GM12878 (cell line): ENCODE measurements around the gene ZER1. TPM values are rescaled to one million over a fixed set of nuclear protein-coding genes. Genes with fewer than 3 reads are reported as not detected.

Experiments
- CBX5 ChIP-seq: sonication (generic); IDR thresholded peaks from 2 replicates; pipeline ENCODE4 v1.6.1; 2016; ENCODE audit warnings: low read depth, moderate library complexity, mild to moderate bottlenecking, inconsistent platforms
- HCFC1 ChIP-seq: fragments of 150-350 bp; IDR thresholded peaks from 2 replicates; pipeline ENCODE4 v1.6.1; 2014; ENCODE audit warnings: low read length
- MYB ChIP-seq: fragments of 150-350 bp; IDR thresholded peaks from 2 replicates; pipeline ENCODE4 v1.6.1; 2014; ENCODE audit warnings: mild to moderate bottlenecking, low read depth, low read length, borderline replicate concordance
- NFXL1 ChIP-seq: fragments of 450-650 bp; IDR thresholded peaks from 2 replicates; pipeline ENCODE4 v1.6.1; 2017; ENCODE audit warnings: antibody characterized with exemption, mild to moderate bottlenecking, borderline replicate concordance
- POLR2A ChIP-seq: IDR thresholded peaks from 2 replicates; pipeline ENCODE4 v1.6.1; 2011; ENCODE audit warnings: low read depth, mild to moderate bottlenecking, low read length
- RAD51 ChIP-seq: fragments of 450-650 bp; IDR thresholded peaks from 2 replicates; pipeline ENCODE4 v1.6.1; 2016; ENCODE audit warnings: moderate library complexity, mild to moderate bottlenecking, inconsistent platforms
- SREBF1 ChIP-seq: IDR thresholded peaks from 2 replicates; pipeline ENCODE4 v1.6.1; 2012; ENCODE audit warnings: mild to moderate bottlenecking, low read length
- TCF7 ChIP-seq: IDR thresholded peaks from 2 replicates; pipeline ENCODE4 v1.6.1; 2014; ENCODE audit warnings: antibody characterized with exemption, borderline replicate concordance
- polyA plus RNA-seq, 11 experiments: library from polyadenylated mRNA; depleted of rRNA in 4 of 11; unstranded in 6 of 11; stranded (reverse) in 5 of 11; fragments of >200 nt; fragmentation: Nextera tagmentation in 4 of 11; fragmentation: Illumina TruSeq in 1 of 11; extraction: Ambion mirVana in 4 of 11; extraction: Trizol in 1 of 11; gene quantifications; 1 replicate in 1 of 11; 2 replicates in 10 of 11; pipeline versions ENCODE4 v1.2.1 to v1.2.3, GENCODE V29; 2011 to 2016; ENCODE audit warnings: inconsistent platforms in 2 of 11, missing spikeins in 2 of 11, low read depth in 1 of 11
- total RNA-seq, 4 experiments: library from RNA; depleted of rRNA in 3 of 4; stranded (reverse); fragments of >200 nt in 3 of 4; fragmentation: Illumina TruSeq in 1 of 4; extraction: Trizol in 1 of 4; gene quantifications; 2 replicates each; pipeline versions ENCODE4 v1.2.1 to v1.2.3, GENCODE V29; 2013 to 2021
- TF ChIP-seq, protein P1 (sequence below): fragments of 150-350 bp; IDR thresholded peaks from 2 replicates; pipeline ENCODE4 v1.6.1; 2016; ENCODE audit warnings: low read depth, low read length
- TF ChIP-seq, protein P2 (sequence below): fragments of 450-650 bp; IDR thresholded peaks from 2 replicates; pipeline ENCODE4 v1.6.1; 2018; ENCODE audit warnings: borderline replicate concordance, mild to moderate bottlenecking; ENCODE audit not compliant: partially characterized antibody
- TF ChIP-seq, protein P3 (sequence below): fragments of 450-650 bp; IDR thresholded peaks from 2 replicates; pipeline ENCODE4 v1.6.1; 2018; ENCODE audit warnings: mild to moderate bottlenecking, low read depth, moderate library complexity; ENCODE audit not compliant: partially characterized antibody
- TF ChIP-seq, protein P4 (sequence below): fragments of 450-650 bp; IDR thresholded peaks from 2 replicates; pipeline ENCODE4 v1.6.1; 2016; ENCODE audit warnings: mild to moderate bottlenecking
- TF ChIP-seq, protein P5 (sequence below): IDR thresholded peaks from 2 replicates; pipeline ENCODE4 v1.6.1; 2012; ENCODE audit warnings: mild to moderate bottlenecking, low read depth, low read length

Gene ZER1
- total and polyA plus RNA-seq, 10 of the 15 experiments (the other 5 are each of a cell fraction or from before 2014, with no cell fraction given), result 0.32 to 16.9 (median 7.9) TPM

DNA sequence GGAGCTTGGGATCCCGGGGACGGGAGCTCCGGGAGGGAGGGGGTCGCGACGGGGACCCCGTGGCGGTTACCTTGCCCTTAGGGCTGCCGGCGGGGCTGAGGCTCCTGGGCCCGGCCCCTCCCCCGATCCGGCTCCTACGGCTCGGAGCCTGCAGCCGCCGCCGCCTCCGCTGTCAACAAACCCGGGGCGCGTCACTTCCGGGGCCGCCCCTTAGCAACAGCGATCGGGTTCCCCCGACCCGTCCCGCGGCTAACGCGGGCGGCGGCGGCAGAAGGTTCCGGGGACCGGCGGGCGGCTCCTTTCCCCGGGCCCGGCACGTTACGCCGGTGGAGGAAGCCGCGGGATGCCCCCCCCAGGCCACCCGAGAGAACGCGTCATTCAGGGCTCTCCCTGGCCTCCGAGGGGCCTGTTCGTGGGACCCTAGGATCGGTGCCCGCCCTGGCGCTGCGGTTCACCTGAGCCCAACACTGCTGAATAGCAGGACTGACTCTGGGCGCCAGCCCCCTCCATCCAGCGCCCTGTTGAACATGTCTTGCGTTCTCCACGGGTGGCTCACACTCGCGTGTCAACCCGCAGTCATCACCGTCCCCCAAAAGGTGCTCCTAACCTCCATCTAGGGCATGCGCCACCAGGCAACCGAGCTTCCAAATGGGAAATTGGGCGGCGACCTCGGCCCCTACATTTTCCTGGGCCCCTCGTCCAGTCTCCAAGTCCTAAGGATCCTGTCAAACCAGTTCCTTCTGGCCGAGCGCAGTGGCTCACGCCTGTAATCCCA lies at the start of gene ZER1 (continued):
- TF ChIP-seq, protein P1, sequence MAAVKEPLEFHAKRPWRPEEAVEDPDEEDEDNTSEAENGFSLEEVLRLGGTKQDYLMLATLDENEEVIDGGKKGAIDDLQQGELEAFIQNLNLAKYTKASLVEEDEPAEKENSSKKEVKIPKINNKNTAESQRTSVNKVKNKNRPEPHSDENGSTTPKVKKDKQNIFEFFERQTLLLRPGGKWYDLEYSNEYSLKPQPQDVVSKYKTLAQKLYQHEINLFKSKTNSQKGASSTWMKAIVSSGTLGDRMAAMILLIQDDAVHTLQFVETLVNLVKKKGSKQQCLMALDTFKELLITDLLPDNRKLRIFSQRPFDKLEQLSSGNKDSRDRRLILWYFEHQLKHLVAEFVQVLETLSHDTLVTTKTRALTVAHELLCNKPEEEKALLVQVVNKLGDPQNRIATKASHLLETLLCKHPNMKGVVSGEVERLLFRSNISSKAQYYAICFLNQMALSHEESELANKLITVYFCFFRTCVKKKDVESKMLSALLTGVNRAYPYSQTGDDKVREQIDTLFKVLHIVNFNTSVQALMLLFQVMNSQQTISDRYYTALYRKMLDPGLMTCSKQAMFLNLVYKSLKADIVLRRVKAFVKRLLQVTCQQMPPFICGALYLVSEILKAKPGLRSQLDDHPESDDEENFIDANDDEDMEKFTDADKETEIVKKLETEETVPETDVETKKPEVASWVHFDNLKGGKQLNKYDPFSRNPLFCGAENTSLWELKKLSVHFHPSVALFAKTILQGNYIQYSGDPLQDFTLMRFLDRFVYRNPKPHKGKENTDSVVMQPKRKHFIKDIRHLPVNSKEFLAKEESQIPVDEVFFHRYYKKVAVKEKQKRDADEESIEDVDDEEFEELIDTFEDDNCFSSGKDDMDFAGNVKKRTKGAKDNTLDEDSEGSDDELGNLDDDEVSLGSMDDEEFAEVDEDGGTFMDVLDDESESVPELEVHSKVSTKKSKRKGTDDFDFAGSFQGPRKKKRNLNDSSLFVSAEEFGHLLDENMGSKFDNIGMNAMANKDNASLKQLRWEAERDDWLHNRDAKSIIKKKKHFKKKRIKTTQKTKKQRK, result no peak
- no peak for TF ChIP-seq RAD51
- TF ChIP-seq, protein P2, sequence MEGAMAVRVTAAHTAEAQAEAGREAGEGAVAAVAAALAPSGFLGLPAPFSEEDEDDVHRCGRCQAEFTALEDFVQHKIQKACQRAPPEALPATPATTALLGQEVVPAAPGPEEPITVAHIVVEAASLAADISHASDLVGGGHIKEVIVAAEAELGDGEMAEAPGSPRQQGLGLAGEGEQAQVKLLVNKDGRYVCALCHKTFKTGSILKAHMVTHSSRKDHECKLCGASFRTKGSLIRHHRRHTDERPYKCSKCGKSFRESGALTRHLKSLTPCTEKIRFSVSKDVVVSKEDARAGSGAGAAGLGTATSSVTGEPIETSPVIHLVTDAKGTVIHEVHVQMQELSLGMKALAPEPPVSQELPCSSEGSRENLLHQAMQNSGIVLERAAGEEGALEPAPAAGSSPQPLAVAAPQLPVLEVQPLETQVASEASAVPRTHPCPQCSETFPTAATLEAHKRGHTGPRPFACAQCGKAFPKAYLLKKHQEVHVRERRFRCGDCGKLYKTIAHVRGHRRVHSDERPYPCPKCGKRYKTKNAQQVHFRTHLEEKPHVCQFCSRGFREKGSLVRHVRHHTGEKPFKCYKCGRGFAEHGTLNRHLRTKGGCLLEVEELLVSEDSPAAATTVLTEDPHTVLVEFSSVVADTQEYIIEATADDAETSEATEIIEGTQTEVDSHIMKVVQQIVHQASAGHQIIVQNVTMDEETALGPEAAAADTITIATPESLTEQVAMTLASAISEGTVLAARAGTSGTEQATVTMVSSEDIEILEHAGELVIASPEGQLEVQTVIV, result peak; percentile 55
- TF ChIP-seq HCFC1, result peak; percentile 81
- TF ChIP-seq MYB, result no peak
- TF ChIP-seq POLR2A, result peak; percentile 84
- TF ChIP-seq, protein P3, sequence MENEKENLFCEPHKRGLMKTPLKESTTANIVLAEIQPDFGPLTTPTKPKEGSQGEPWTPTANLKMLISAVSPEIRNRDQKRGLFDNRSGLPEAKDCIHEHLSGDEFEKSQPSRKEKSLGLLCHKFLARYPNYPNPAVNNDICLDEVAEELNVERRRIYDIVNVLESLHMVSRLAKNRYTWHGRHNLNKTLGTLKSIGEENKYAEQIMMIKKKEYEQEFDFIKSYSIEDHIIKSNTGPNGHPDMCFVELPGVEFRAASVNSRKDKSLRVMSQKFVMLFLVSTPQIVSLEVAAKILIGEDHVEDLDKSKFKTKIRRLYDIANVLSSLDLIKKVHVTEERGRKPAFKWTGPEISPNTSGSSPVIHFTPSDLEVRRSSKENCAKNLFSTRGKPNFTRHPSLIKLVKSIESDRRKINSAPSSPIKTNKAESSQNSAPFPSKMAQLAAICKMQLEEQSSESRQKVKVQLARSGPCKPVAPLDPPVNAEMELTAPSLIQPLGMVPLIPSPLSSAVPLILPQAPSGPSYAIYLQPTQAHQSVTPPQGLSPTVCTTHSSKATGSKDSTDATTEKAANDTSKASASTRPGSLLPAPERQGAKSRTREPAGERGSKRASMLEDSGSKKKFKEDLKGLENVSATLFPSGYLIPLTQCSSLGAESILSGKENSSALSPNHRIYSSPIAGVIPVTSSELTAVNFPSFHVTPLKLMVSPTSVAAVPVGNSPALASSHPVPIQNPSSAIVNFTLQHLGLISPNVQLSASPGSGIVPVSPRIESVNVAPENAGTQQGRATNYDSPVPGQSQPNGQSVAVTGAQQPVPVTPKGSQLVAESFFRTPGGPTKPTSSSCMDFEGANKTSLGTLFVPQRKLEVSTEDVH, result no peak
- TF ChIP-seq, protein P4, sequence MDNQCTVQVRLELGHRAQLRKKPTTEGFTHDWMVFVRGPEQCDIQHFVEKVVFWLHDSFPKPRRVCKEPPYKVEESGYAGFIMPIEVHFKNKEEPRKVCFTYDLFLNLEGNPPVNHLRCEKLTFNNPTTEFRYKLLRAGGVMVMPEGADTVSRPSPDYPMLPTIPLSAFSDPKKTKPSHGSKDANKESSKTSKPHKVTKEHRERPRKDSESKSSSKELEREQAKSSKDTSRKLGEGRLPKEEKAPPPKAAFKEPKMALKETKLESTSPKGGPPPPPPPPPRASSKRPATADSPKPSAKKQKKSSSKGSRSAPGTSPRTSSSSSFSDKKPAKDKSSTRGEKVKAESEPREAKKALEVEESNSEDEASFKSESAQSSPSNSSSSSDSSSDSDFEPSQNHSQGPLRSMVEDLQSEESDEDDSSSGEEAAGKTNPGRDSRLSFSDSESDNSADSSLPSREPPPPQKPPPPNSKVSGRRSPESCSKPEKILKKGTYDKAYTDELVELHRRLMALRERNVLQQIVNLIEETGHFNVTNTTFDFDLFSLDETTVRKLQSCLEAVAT, result no peak
- peak; percentile 63; the same call in 1 of the 2 replicates for TF ChIP-seq SREBF1
- TF ChIP-seq TCF7, result no peak
- no peak for TF ChIP-seq NFXL1
- peak; percentile 67; the same call in 1 of the 2 replicates for TF ChIP-seq CBX5
- TF ChIP-seq, protein P5, sequence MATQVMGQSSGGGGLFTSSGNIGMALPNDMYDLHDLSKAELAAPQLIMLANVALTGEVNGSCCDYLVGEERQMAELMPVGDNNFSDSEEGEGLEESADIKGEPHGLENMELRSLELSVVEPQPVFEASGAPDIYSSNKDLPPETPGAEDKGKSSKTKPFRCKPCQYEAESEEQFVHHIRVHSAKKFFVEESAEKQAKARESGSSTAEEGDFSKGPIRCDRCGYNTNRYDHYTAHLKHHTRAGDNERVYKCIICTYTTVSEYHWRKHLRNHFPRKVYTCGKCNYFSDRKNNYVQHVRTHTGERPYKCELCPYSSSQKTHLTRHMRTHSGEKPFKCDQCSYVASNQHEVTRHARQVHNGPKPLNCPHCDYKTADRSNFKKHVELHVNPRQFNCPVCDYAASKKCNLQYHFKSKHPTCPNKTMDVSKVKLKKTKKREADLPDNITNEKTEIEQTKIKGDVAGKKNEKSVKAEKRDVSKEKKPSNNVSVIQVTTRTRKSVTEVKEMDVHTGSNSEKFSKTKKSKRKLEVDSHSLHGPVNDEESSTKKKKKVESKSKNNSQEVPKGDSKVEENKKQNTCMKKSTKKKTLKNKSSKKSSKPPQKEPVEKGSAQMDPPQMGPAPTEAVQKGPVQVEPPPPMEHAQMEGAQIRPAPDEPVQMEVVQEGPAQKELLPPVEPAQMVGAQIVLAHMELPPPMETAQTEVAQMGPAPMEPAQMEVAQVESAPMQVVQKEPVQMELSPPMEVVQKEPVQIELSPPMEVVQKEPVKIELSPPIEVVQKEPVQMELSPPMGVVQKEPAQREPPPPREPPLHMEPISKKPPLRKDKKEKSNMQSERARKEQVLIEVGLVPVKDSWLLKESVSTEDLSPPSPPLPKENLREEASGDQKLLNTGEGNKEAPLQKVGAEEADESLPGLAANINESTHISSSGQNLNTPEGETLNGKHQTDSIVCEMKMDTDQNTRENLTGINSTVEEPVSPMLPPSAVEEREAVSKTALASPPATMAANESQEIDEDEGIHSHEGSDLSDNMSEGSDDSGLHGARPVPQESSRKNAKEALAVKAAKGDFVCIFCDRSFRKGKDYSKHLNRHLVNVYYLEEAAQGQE, result no peak
